ENCODE results near the gene CPA1.

DNA sequence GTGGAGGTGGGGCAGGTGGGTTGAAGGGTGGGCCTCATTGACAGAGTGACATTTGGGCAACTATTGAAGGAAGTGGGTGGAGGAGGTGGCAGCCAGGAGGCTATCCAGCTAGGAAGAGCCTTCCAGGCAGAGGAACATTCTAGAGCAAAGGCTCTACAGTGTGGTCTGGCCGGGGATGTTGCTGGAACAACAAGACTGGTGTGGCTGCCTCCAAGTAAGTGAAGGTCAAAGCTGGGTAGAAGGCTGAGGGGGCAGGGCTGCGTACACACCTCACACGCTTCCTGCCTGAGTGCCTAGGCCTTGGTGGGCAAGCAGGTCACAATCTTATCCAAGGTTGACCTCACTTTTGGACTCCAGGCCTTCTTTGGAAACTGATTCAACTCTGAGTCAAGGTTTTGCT is 6.6 kb downstream of the CPA1 start:
- TF ChIP-seq, protein P1, sequence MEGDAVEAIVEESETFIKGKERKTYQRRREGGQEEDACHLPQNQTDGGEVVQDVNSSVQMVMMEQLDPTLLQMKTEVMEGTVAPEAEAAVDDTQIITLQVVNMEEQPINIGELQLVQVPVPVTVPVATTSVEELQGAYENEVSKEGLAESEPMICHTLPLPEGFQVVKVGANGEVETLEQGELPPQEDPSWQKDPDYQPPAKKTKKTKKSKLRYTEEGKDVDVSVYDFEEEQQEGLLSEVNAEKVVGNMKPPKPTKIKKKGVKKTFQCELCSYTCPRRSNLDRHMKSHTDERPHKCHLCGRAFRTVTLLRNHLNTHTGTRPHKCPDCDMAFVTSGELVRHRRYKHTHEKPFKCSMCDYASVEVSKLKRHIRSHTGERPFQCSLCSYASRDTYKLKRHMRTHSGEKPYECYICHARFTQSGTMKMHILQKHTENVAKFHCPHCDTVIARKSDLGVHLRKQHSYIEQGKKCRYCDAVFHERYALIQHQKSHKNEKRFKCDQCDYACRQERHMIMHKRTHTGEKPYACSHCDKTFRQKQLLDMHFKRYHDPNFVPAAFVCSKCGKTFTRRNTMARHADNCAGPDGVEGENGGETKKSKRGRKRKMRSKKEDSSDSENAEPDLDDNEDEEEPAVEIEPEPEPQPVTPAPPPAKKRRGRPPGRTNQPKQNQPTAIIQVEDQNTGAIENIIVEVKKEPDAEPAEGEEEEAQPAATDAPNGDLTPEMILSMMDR (IDR thresholded peaks at IDR 0.05; ENCODE audit: borderline replicate concordance, extremely low read depth, low read length, poor library complexity, severe bottlenecking), result no peak
- no peak for TF ChIP-seq EZH2 (IDR thresholded peaks at IDR 0.05; ENCODE audit: borderline replicate concordance, low read depth, low read length, severe bottlenecking)
